ENCODE data around the gene ADCY9. TPM values are rescaled to one million over a fixed set of nuclear protein-coding genes. Genes with fewer than 3 reads are reported as not detected.

ADCY9 gene
- total and polyA plus RNA-seq, 12 donors, result 2.3 to 37.6 (median 17.8) TPM

DNA sequence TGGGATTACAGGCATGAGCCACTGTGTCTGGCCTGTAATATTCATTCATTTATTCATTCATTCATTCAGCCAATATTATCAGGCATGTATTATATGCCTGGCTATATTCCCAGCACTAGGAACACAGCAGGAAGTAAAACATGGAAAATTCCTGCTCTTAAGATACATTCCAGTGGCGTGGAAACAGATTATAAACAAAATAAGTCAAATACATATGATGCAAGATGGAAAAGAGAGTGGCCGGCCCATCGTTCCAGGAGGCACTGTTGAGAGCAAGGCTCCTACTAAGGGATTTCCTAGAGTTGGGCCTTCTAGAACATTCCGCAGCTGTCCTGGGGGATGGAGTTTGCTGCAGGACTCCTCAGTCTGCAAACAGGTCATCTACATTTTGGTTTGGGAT, 17.7 kb downstream of the ADCY9 start:
- no peak for DNase-seq
- Histone ChIP-seq H3K27me3 (no peaks in the 10 kb centered on the region), H3K4me3 (no peak overlapping the region), H3K27ac (no peak overlapping the region), H3K4me1 (replicated peaks in 1 of 2) (no peaks in the 10 kb centered on the region), H3K9me3 (replicated peaks in 1 of 3) (no peaks in the 10 kb centered on the region), H3K36me3 (replicated peaks in 1 of 2) (no peaks in the 10 kb centered on the region)
- WGBS, 4 donors, result 83 to 91% (median 88%) methylated on average over 4 of the region's 4 CpGs
- TF ChIP-seq POLR2A (IDR thresholded peaks at IDR 0.05), result no peak
- TF ChIP-seq, protein P1, sequence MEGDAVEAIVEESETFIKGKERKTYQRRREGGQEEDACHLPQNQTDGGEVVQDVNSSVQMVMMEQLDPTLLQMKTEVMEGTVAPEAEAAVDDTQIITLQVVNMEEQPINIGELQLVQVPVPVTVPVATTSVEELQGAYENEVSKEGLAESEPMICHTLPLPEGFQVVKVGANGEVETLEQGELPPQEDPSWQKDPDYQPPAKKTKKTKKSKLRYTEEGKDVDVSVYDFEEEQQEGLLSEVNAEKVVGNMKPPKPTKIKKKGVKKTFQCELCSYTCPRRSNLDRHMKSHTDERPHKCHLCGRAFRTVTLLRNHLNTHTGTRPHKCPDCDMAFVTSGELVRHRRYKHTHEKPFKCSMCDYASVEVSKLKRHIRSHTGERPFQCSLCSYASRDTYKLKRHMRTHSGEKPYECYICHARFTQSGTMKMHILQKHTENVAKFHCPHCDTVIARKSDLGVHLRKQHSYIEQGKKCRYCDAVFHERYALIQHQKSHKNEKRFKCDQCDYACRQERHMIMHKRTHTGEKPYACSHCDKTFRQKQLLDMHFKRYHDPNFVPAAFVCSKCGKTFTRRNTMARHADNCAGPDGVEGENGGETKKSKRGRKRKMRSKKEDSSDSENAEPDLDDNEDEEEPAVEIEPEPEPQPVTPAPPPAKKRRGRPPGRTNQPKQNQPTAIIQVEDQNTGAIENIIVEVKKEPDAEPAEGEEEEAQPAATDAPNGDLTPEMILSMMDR (IDR thresholded peaks at IDR 0.05), result no peak
- intact Hi-C loops (cut with DNase I), result no loop called here

DNA sequence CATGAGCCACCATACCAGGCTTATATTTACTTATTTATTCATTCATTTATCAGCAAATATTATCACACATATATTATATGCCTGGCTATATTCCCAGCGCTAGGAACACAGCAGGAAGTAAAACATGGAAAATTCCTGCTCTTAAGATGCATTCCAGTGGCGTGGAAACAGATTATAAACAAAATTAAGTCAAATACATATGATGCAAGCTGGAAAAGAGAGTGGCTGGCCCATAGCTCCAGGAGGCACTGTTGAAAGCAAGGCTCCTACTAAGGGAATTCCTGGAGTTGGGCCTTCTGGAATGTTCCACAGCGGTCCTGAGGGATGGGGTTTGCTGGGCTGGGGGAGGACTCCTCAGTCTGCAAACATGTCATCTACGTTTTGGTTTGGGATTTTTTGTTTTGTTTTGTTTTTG, 18.4 kb downstream of the ADCY9 start:
- H3K4me3 ChIP-seq, result no peak overlapping the region
- no peak overlapping the region for H3K27ac ChIP-seq
- no peaks in the 10 kb centered on the region for H3K4me1 ChIP-seq (replicated peaks in 1 of 2)
- no peak for DNase-seq
- intact Hi-C loops (cut with DNase I), result no loop called here
- TF ChIP-seq POLR2A (IDR thresholded peaks at IDR 0.05), result no peak
- TF ChIP-seq, protein P1 (IDR thresholded peaks at IDR 0.05), result no peak
- no peaks in the 10 kb centered on the region for H3K9me3 ChIP-seq (replicated peaks in 1 of 3)
- WGBS, 4 donors, result 75 to 89% (median 80%) methylated on average over 4 of the region's 4 CpGs
- no peaks in the 10 kb centered on the region for H3K36me3 ChIP-seq (replicated peaks in 1 of 2)
- H3K27me3 ChIP-seq, result no peaks in the 10 kb centered on the region

DNA sequence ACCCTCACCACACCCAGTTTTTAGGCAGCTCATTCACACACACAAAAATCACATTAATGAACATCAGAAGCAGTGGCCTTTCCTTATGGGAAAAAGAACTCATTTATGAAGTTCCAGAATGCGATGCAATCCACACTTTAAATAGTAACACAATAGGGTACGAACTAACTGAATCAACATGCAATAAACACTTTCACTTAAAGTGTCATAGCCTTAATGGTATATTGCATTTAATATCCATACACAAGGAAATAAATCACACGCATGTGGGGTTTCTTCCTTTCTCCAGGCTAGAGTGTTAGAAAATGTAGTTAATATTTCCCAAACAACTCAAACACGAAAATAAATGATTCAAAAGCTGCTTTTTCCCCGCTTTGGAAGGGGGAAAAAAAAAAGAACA, 19.7 kb downstream of the ADCY9 start:
- H3K4me3 ChIP-seq, result no peak overlapping the region
- H3K36me3 ChIP-seq (replicated peaks in 1 of 2), result no peaks in the 10 kb centered on the region
- no peak overlapping the region for H3K27ac ChIP-seq
- DNase-seq, result no peak
- H3K4me1 ChIP-seq (replicated peaks in 1 of 2), result no peaks in the 10 kb centered on the region
- intact Hi-C loops (cut with DNase I), result no loop called here
- 77 to 82% (median 80%) methylated on average over 5 of the region's 5 CpGs for WGBS, 4 donors
- H3K27me3 ChIP-seq, result no peaks in the 10 kb centered on the region
- TF ChIP-seq, protein P1 (IDR thresholded peaks at IDR 0.05), result no peak
- no peak for TF ChIP-seq POLR2A (IDR thresholded peaks at IDR 0.05)
- H3K9me3 ChIP-seq (replicated peaks in 1 of 3), result no peaks in the 10 kb centered on the region

DNA sequence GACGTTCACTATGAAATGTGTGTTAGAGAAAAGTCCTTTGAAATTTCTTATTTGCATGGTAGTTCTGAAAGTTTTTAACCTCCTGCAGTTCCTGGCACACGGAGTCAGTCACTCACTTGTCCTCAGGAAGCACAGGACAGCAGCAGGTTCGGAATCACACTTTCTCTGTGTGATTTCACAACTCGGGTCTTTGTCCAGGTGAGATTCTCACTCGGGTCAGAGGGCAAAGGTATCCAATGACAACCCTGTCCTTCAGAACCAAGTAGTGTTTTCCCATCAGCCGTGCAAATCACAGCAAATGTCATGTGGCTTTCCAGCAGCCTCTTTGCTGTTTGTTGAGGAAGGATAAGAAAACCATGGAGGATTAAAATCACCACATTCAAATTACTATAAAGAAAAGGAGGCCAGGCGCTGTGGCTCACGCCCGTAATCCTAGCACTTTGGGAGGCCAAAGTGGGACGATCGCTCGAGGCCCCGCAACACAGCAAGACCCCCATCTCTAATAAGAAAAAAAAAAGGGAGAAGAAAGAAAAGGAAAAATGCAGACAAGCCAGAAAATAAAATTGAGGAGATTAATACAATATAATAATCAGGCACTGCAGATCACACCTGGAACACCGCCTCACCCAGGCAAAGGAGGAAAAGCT, 22.0 kb downstream of the ADCY9 start:
- no peaks in the 10 kb centered on the region for H3K9me3 ChIP-seq (replicated peaks in 1 of 3)
- no peak overlapping the region for H3K4me3 ChIP-seq
- intact Hi-C loops (cut with DNase I), result no loop called here
- TF ChIP-seq, protein P1 (IDR thresholded peaks at IDR 0.05), result no peak
- TF ChIP-seq POLR2A (IDR thresholded peaks at IDR 0.05), result no peak
- 84 to 87% (median 86%) methylated on average over 14 of the region's 14 CpGs for WGBS, 4 donors
- no peaks in the 10 kb centered on the region for H3K27me3 ChIP-seq
- H3K27ac ChIP-seq, result no peak overlapping the region
- no peaks in the 10 kb centered on the region for H3K36me3 ChIP-seq (replicated peaks in 1 of 2)
- DNase-seq, result peak in 1 of 7 donors; percentile 23
- peaks cover 0 to 9% of the 10 kb centered on the region in 2 donors for H3K4me1 ChIP-seq (replicated peaks in 1 of 2)
